Keratinocyte (primary cell): Measurements from ENCODE around the gene MYADML2. TPM values are rescaled to one million over a fixed set of nuclear protein-coding genes. Genes with fewer than 3 reads are reported as not detected.

Source experiments
- DNase-seq: peaks from one replicate; pipeline ENCODE4 v3.0.0-alpha.2; 2011; ENCODE audit warnings: low read depth, missing footprints, low spot score
- FAIRE-seq: peaks from 2 replicates; lab custom pipeline; 2011; peaks lifted over from hg19 to GRCh38; lab: Jason Lieb, UNC
- H2AFZ ChIP-seq: 2 replicates; pipeline ENCODE4 v1.6.0; 2012; ENCODE audit warnings: low read length, control low read depth, inconsistent platforms; ENCODE audit not compliant: control insufficient read depth
- H3K27ac ChIP-seq: 2 replicates; pipeline ENCODE4 v1.5.1; 2011; ENCODE audit warnings: low read length; ENCODE audit not compliant: control insufficient read depth, insufficient read depth
- H3K27me3 ChIP-seq: 3 replicates; pipeline ENCODE4 v1.6.0; 2011; ENCODE audit warnings: low read length; ENCODE audit not compliant: control insufficient read depth, insufficient read depth; ENCODE audit errors: extremely low read depth
- H3K36me3 ChIP-seq, 2 experiments: 2 replicates in 1 of 2; 3 replicates in 1 of 2; pipeline ENCODE4 v1.5.1; 2011; ENCODE audit warnings: low read length in 2 of 2, mild to moderate bottlenecking in 1 of 2; ENCODE audit not compliant: control insufficient read depth in 2 of 2, insufficient read depth in 2 of 2; ENCODE audit errors: extremely low read depth in 1 of 2
- H3K4me1 ChIP-seq: 3 replicates; pipeline ENCODE4 v1.5.1; 2011; ENCODE audit warnings: low read length; ENCODE audit not compliant: control insufficient read depth, insufficient read depth; ENCODE audit errors: extremely low read depth
- H3K4me2 ChIP-seq: 3 replicates; pipeline ENCODE4 v1.6.0; 2011; ENCODE audit warnings: low read depth, low read length; ENCODE audit not compliant: control insufficient read depth, insufficient read depth; ENCODE audit errors: extremely low read depth
- H3K4me3 ChIP-seq, 3 experiments: fragments of 200-600 bp in 1 of 3; sonication (generic) in 1 of 3; 2 replicates in 2 of 3; 3 replicates in 1 of 3; pipeline ENCODE4 v1.5.1; 2011 to 2016; ENCODE audit warnings: low read length in 3 of 3, mild to moderate bottlenecking in 3 of 3, control low read depth in 2 of 3, inconsistent platforms in 1 of 3, low read depth in 1 of 3, mixed read lengths in 1 of 3, mixed run types in 1 of 3, moderate library complexity in 1 of 3; ENCODE audit not compliant: control insufficient read depth in 2 of 3, insufficient read depth in 2 of 3; ENCODE audit errors: extremely low read depth in 1 of 3
- H3K79me2 ChIP-seq: 2 replicates; pipeline ENCODE4 v1.6.0; 2012; ENCODE audit warnings: low read length; ENCODE audit not compliant: control insufficient read depth, insufficient read depth
- H3K9ac ChIP-seq: 3 replicates; pipeline ENCODE4 v1.6.0; 2011; ENCODE audit warnings: low read length; ENCODE audit not compliant: control insufficient read depth, insufficient read depth; ENCODE audit errors: extremely low read depth
- H3K9me1 ChIP-seq: 3 replicates; pipeline ENCODE4 v1.6.0; 2011; ENCODE audit warnings: low read length; ENCODE audit not compliant: control insufficient read depth, insufficient read depth; ENCODE audit errors: extremely low read depth
- H3K9me3 ChIP-seq: 2 replicates; pipeline ENCODE4 v1.5.1; 2012; ENCODE audit warnings: low read depth, low read length; ENCODE audit not compliant: control insufficient read depth
- H4K20me1 ChIP-seq: 3 replicates; pipeline ENCODE4 v1.6.0; 2011; ENCODE audit warnings: low read length; ENCODE audit not compliant: control insufficient read depth, insufficient read depth; ENCODE audit errors: extremely low read depth
- EZH2 ChIP-seq: IDR thresholded peaks from one replicate; pipeline ENCODE4 v1.6.1; 2012; ENCODE audit warnings: inconsistent platforms, mild to moderate bottlenecking, low read length, moderate library complexity
- dilution Hi-C: fragments of 300-500 bp; cut with MboI; formaldehyde crosslinking; loops from one replicate; pipeline ENCODE4 v1.7.0; 2020; ENCODE audit warnings: low sequenced_read_pairs; ENCODE audit not compliant: extremely low pct_ligation_motif_present
- polyA plus RNA-seq, 5 experiments: library from polyadenylated mRNA; depleted of rRNA in 3 of 5; stranded (reverse) in 3 of 5; stranded (forward) in 1 of 5; unstranded in 1 of 5; fragments of >200 nt; gene quantifications; 1 replicate in 1 of 5; 2 replicates in 3 of 5; 3 replicates in 1 of 5; pipeline versions ENCODE4 v1.2.1 to v1.2.3, GENCODE V29; 2011 to 2012; ENCODE audit warnings: missing spikeins in 2 of 5, low read depth in 1 of 5, low replicate concordance in 1 of 5
- TF ChIP-seq, protein P1 (sequence below), 3 experiments: IDR thresholded peaks in 1 of 3; conservative IDR thresholded peaks in 1 of 3; optimal IDR thresholded peaks in 1 of 3; 2 replicates in 2 of 3; 3 replicates in 1 of 3; pipeline versions ENCODE3 to v1.5.1; 2011; ENCODE audit warnings: low read length in 3 of 3, mild to moderate bottlenecking in 3 of 3, moderate library complexity in 2 of 3, control low read depth in 1 of 3, inconsistent platforms in 1 of 3; ENCODE audit not compliant: insufficient read depth in 2 of 3; ENCODE audit errors: extremely low read depth in 1 of 3

The MYADML2 gene
- polyA plus RNA-seq, 1 donor (not counting 4 experiments of a cell fraction or from before 2014, with no cell fraction given): not detected

DNA sequence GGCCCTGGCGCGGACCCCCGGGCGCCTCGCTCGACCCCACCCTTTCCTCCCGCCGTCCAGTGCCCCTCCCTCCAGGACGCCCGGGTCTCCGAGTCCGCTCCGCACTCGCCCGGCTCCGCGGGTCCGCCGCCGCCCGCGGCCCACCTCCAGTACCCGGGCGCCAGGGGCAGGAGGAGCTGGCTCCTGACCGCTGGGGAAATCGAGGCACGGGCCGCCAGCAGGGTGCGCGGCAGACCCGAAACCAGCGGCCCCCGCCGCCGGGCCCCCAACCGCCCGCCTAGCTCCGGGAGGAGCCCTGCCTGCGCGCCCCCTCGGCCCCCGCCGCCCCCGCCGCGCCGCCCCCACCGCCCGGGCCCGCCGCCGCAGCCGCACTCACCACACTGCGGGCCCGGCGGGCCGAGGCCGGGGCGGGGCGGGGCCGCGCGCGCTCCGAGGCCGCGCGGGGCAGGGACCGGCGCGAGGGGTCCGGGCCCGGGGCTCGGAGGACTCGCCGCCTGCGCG is 19.8 kb downstream of the MYADML2 start:
- TF ChIP-seq, protein P1, sequence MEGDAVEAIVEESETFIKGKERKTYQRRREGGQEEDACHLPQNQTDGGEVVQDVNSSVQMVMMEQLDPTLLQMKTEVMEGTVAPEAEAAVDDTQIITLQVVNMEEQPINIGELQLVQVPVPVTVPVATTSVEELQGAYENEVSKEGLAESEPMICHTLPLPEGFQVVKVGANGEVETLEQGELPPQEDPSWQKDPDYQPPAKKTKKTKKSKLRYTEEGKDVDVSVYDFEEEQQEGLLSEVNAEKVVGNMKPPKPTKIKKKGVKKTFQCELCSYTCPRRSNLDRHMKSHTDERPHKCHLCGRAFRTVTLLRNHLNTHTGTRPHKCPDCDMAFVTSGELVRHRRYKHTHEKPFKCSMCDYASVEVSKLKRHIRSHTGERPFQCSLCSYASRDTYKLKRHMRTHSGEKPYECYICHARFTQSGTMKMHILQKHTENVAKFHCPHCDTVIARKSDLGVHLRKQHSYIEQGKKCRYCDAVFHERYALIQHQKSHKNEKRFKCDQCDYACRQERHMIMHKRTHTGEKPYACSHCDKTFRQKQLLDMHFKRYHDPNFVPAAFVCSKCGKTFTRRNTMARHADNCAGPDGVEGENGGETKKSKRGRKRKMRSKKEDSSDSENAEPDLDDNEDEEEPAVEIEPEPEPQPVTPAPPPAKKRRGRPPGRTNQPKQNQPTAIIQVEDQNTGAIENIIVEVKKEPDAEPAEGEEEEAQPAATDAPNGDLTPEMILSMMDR (optimal IDR thresholded peaks at IDR 0.05 in 1 of 3, IDR thresholded peaks at IDR 0.05 in 1 of 3, conservative IDR thresholded peaks at IDR 0.05 in 1 of 3; ENCODE audit: extremely low read depth in 1 of 3, insufficient read depth in 2 of 3, low read length in 3 of 3): no peak
- no peak for TF ChIP-seq EZH2
- dilution Hi-C loops: no loop called here
- peaks cover 47% of the 10 kb centered on the region for H3K79me2 ChIP-seq

DNA sequence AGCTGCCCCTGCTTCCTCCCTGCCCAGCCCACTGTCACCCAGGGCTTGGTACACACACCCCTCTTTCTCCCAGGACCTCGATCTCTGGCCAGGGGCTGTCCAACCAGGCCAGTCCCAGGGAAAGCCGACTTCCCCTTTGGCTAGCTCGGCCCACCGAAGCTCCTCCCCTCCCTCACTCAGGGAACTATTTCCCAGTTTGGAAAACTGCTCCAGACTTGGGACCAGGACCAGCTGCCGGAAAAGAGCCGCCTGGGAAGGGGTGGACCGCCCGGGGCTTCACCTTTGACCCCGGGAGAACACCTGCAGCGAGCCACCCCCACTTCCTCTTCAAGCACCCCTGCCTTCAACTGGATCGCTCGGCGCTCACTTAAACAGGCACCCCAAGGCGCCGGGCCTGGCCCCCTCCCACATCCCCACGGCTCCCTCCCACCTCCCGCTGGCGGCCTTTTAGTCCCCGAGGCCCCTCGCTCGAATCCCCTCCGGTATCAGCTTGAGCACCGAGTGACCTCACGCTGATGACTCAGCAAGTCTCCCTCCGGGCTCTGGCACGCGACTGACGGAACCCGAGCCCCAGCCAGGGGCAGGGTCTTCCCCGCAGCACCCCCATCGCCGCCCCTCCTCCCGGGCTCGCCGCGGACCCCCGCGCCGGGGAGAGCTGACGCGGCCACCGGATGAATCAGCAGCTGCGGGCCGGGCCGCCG is 20.4 kb downstream of the MYADML2 start:
- no peak for DNase-seq
- peaks cover 6 to 10% of the 10 kb centered on the region in 2 experiments for H3K36me3 ChIP-seq
- H2AFZ ChIP-seq: no peak overlapping the region
- no peak for FAIRE-seq
- dilution Hi-C loops: no loop called here
- peak overlapping the region; percentile 85 for H3K27ac ChIP-seq
- no peaks in the 10 kb centered on the region for H3K27me3 ChIP-seq
- peak overlapping the region; percentile 78 to 84 (median 79) for H3K4me3 ChIP-seq
- H3K9me1 ChIP-seq: no peaks in the 10 kb centered on the region
- H3K9me3 ChIP-seq: no peaks in the 10 kb centered on the region
- no peak for TF ChIP-seq EZH2
- TF ChIP-seq, protein P1 (optimal IDR thresholded peaks at IDR 0.05 in 1 of 3, IDR thresholded peaks at IDR 0.05 in 1 of 3, conservative IDR thresholded peaks at IDR 0.05 in 1 of 3; ENCODE audit: extremely low read depth in 1 of 3, insufficient read depth in 2 of 3, low read length in 3 of 3): no peak
- H3K4me1 ChIP-seq: peaks cover 35% of the 10 kb centered on the region
- H4K20me1 ChIP-seq: peaks cover 5% of the 10 kb centered on the region
- peaks cover 52% of the 10 kb centered on the region for H3K79me2 ChIP-seq
- peak overlapping the region; percentile 88 for H3K9ac ChIP-seq
- peak overlapping the region; percentile 84 for H3K4me2 ChIP-seq

More for the DNA sequence above, 19.8 kb downstream of the MYADML2 start:
- Histone ChIP-seq H3K9me1 (no peaks in the 10 kb centered on the region), H3K4me2 (no peak overlapping the region), H3K27me3 (no peaks in the 10 kb centered on the region), H4K20me1 (peaks cover 5% of the 10 kb centered on the region), H3K4me3 (peak overlapping the region; percentile 78 to 84 (median 79)), H3K9me3 (no peaks in the 10 kb centered on the region), H3K27ac (peak overlapping the region; percentile 85), H3K36me3 (peaks cover 2 to 4% of the 10 kb centered on the region in 2 experiments), H2AFZ (no peak overlapping the region), H3K9ac (peak overlapping the region; percentile 88), H3K4me1 (peaks cover 35% of the 10 kb centered on the region)
- DNase-seq (no peak), FAIRE-seq (no peak)
